ENCODE results near the gene MED16.

The MED16 gene

DNA sequence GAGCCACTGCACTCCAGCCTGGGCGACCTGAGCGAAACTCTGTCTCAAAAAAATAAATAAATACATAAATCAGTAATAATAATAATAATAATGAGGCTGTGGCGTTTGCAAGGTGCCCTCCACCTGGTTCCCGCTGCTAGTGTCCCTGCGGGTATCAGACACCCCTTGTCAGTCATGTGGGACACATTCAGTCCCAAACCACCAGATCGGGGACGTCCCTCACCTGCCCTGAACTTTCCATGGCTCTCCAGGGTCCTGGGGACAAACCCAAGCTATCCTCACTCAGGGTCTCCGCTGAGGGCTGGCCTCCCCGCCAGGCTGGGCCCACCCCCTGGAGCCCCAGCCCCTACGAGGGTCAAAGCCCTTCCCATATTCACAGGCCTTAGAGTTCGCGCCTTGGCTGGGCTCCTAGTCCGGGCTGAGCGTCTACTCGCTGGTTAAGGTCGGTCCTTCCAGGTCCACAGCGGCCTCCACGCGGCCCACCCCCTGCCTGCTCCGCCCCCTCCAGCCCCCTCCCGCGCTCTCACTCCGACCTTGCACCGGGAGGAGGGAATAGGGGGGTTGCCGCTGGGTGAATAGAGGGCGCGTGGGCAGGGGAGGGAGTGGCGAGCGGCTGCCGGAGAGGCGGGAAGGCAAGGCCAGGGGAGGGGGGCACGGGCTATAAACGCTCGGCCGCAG, 23.8 kb upstream of the MED16 start:
- TF ChIP-seq, protein P1, sequence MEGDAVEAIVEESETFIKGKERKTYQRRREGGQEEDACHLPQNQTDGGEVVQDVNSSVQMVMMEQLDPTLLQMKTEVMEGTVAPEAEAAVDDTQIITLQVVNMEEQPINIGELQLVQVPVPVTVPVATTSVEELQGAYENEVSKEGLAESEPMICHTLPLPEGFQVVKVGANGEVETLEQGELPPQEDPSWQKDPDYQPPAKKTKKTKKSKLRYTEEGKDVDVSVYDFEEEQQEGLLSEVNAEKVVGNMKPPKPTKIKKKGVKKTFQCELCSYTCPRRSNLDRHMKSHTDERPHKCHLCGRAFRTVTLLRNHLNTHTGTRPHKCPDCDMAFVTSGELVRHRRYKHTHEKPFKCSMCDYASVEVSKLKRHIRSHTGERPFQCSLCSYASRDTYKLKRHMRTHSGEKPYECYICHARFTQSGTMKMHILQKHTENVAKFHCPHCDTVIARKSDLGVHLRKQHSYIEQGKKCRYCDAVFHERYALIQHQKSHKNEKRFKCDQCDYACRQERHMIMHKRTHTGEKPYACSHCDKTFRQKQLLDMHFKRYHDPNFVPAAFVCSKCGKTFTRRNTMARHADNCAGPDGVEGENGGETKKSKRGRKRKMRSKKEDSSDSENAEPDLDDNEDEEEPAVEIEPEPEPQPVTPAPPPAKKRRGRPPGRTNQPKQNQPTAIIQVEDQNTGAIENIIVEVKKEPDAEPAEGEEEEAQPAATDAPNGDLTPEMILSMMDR (IDR thresholded peaks at IDR 0.05; ENCODE audit: low read length, missing control alignments): no peak
- no peak for DNase-seq (ENCODE audit: low read depth)
- no peak overlapping the region for H3K4me3 ChIP-seq (replicated peaks; ENCODE audit: low read depth, low read length)

DNA sequence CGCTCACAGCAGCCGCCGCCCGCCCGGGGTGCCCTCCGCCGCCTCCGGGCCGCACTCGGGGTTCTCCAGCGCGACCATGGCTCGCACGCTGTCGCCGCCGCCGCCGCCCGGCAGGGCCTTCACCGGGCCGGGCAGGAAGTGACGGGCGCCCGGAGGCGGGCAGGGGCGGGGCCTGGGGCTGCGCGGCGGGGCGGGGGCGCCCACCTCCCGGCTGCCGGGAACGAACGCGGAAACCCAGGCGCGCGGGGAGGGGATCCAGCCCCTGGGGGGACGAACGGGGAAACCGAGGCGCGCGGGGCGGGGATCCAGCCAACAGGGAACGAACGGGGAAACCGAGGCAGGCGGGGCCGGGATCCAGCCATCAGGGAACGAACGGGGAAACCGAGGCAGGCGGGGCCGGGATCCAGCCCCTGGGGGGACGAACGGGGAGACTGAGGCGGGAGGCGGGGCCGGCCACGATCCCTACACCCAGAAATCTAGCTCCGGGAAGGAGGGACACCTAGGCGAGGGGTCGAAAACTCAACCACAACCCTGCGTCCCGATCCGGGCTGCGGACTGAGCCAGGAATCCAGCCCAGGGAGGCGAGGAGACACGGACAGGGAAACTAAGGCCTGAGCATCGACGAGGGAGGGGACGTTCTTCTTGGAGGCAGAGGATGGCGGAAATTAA, 20.2 kb upstream of the MED16 start, which contains the start of gene R3HDM4:
Gene R3HDM4 (minus strand): TSS at position 140 of the 669 bp plus-strand sequence. CDS start 62 bp downstream, at position 78.
- DNase-seq (ENCODE audit: low read depth): peak; percentile 48
- TF ChIP-seq, protein P1 (IDR thresholded peaks at IDR 0.05; ENCODE audit: low read length, missing control alignments): no peak
- peak within 1 kb of the TSS; percentile 79 for H3K4me3 ChIP-seq (replicated peaks; ENCODE audit: low read depth, low read length)

DNA sequence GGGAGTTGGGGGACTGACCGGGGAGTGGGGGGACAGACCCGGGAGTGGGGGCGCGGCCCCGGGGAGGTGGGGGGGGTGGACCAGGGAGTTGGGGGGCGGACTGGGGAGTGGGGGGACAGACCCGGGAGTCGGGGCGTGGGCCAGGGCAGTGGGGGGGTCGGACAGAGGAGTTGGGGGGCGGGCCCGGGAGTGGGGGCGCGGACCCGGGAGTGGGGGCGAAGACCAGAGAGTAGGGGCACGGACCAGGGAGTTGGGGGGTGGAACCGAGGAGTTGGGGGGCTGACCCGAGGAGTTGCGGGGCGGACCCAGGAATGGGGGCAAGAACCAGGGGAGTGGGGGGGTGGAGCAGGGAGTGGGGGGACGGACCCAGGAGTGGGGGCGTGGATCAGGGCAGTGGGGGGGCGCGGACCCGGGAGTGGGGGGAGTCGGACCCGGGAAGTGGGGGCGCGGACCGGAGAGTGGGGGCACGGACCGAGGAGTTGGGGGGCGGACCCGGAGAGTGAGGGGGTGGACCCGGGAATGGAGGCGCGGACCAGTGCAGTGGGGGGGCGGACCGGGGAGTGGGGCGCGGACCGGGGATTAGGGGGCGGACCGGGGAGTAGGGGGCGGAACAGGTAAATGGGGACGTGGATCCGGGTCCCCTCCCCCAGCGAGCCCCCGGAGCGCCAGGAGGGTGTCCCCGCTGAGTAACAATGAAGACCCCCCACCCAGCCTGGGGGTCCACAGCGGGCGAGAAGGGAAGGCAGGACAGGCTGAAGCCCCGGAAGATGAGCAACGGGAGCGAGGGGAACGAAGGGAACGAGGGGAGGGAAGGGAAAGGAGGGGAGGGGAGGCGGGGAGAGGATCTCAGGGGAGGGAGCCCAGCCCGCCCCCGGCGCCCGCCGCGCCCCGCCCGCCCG, 19.4 kb upstream of the MED16 start:
- TF ChIP-seq, protein P1 (IDR thresholded peaks at IDR 0.05; ENCODE audit: low read length, missing control alignments): no peak
- DNase-seq (ENCODE audit: low read depth): peak; percentile 28
- H3K4me3 ChIP-seq (replicated peaks; ENCODE audit: low read depth, low read length): peak overlapping the region; percentile 79

DNA sequence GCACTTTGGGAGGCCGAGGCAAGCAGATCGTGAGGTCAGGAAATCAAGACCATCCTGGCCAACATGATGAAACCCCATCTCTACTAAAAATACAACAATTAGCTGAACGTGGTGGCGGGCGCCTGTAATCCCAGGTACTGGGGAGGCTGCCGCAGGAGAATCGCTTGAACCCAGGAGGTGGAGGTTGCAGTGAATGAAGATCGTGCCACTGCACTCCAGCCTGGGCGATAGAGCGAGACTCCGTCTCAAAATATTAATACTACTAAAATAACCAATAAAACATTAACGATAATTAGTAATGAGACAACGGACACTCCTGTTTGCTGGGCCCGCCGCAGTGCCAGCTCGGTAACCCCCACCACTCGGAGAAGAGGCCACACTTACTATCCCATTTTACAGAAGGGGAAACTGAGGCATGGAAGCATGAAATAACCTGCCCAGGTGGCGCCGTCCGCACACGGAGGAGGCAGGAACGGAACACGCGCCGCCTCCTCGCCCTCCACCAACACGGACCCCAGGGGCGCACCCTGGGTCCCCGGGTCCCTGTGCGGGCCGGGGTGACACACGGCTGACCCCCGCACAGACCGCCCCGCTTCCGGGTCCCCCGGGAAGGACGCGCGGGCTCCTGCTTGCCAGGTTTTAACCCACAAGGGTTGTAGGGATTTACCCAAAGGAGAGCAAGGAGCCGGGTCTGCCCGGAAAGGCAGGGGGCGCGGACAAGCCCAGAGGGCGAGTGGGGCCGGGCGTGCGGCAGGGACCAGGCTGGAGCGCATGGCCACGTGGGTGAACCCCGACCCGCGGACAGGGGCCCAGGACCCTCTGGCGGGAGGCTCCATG, 18.4 kb upstream of the MED16 start:
- TF ChIP-seq, protein P1 (IDR thresholded peaks at IDR 0.05; ENCODE audit: low read length, missing control alignments): no peak
- DNase-seq (ENCODE audit: low read depth): no peak
- peak overlapping the region; percentile 17 for H3K4me3 ChIP-seq (replicated peaks; ENCODE audit: low read depth, low read length)

DNA sequence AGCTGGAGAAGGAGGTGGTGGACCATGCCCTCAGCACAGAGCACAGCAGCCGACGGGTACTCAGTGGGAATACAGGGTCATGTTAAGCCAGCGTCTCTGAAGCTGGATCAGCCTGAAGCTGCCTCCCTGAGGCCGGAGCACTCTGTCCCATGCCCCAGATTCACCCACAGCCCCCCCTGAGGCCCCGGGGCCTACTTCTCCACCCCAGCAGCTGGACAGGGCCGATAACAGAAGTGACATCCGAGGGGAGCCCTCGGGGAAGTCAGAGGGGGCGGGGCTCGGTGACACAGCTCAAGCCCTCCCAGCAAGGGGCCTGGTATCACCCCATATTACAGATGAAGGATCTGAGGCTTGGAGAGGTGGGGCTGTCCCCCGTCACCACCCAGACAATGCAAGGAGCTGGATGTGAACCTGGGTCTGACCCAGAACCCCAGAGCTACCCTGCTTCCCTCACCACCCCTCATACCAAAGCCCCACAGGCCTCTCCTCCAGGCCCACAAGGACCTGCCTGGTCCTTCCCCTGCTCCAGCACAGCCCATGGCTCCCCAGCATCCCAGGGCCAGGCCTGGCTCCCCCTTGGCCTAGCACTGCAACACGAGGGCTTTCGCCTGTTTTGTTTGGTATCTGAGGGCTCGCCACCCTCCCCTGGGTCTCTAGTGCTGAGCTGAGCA, 14.3 kb upstream of the MED16 start:
- DNase-seq (ENCODE audit: low read depth): no peak
- H3K4me3 ChIP-seq (replicated peaks; ENCODE audit: low read depth, low read length): no peak overlapping the region
- TF ChIP-seq, protein P1 (IDR thresholded peaks at IDR 0.05; ENCODE audit: low read length, missing control alignments): no peak

DNA sequence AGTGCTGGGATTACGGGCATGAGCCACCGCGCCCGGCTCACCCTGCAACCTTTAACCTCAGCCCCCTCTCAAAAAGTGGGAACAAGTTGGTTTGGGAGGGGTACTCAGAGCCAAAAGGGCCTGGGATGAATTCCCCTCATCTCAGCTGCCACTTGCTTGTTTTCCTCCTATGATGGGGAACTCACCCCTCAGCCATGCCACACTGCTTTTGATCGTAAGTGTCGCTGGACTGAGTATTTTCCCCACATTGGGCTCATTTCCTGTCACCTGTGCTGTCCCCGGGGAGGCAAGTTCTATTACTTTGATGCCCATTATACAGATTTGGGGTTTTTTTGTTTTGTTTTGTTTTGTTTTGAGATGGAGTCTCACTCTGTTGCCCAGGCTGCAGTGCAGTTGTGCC, 13.5 kb upstream of the MED16 start:
- TF ChIP-seq, protein P1 (IDR thresholded peaks at IDR 0.05; ENCODE audit: low read length, missing control alignments): no peak
- DNase-seq (ENCODE audit: low read depth): no peak
- no peak overlapping the region for H3K4me3 ChIP-seq (replicated peaks; ENCODE audit: low read depth, low read length)

All from fibroblast of pulmonary artery (primary cell).